Upper lobe of left lung (tissue), 6 donors: ENCODE results near the gene SLC19A3. TPM values are rescaled to one million over a fixed set of nuclear protein-coding genes. Genes with fewer than 3 reads are reported as not detected.

ENCODE experiments used
- ATAC-seq, 2 donors: fragments of 200-7000 bp; cut with Tn5 transposase; one replicate each; pipeline ENCODE4 v1.9.1; 2022; ENCODE audit warnings: mild to moderate bottlenecking in 2 of 2, moderate library complexity in 2 of 2; ENCODE audit not compliant: low FRiP score in 2 of 2
- DNase-seq, 2 donors: peaks; one replicate each; pipeline ENCODE4 v3.0.0-alpha.2; 2019 to 2020
- H3K27ac ChIP-seq, 4 donors: fragments of 200-600 bp; sonication (generic); one replicate each; pipeline ENCODE4 v1.5.1; 2016 to 2019
- H3K27me3 ChIP-seq, 4 donors: fragments of 200-600 bp; sonication (generic); one replicate each; pipeline ENCODE4 v1.5.1; 2017 to 2019
- H3K36me3 ChIP-seq, 4 donors: fragments of 200-600 bp; sonication (generic); one replicate each; pipeline ENCODE4 v1.5.1; 2016 to 2019
- H3K4me1 ChIP-seq, 4 donors: fragments of 200-600 bp; sonication (generic); one replicate each; pipeline ENCODE4 v1.5.1; 2018 to 2019
- H3K4me3 ChIP-seq, 4 donors: fragments of 200-600 bp; sonication (generic); one replicate each; pipeline ENCODE4 v1.5.1; 2017 to 2019; ENCODE audit warnings: mild to moderate bottlenecking in 2 of 4, moderate library complexity in 1 of 4
- H3K9me3 ChIP-seq, 4 donors: fragments of 200-600 bp; sonication (generic); one replicate each; pipeline ENCODE4 v1.5.1; 2018 to 2019
- EP300 ChIP-seq, 4 donors: sonication (generic); formaldehyde crosslinking; IDR thresholded peaks; one replicate each; pipeline ENCODE4 v1.5.1; 2017; ENCODE audit warnings: antibody characterized with exemption in 4 of 4, control low read depth in 2 of 4
- POLR2A ChIP-seq, 4 donors: fragments of 450-650 bp; IDR thresholded peaks; one replicate each; pipeline ENCODE4 v1.5.1; 2016 to 2017; ENCODE audit warnings: antibody characterized with exemption in 4 of 4, mild to moderate bottlenecking in 2 of 4
- POLR2AphosphoS5 ChIP-seq, 2 donors: sonication (generic); formaldehyde crosslinking; IDR thresholded peaks; one replicate each; pipeline ENCODE4 v1.5.1; 2017; ENCODE audit warnings: antibody characterized with exemption in 2 of 2
- WGBS, 2 donors: methylation state at CpG; one replicate each; pipeline ENCODE4 v1.1.5; 2017 to 2018; 5-methylcytosine and 5-hydroxymethylcytosine counted together
- total RNA-seq, 6 donors: library from RNA; depleted of rRNA in 4 of 6; stranded (reverse); fragments of >200 nt in 4 of 6; gene quantifications; one replicate each; pipeline versions ENCODE4 v1.1.0 to v1.2.1, GENCODE V29; 2016 to 2021
- TF ChIP-seq, protein P1 (sequence below), 6 experiments: fragments of 450-650 bp in 4 of 6; fragments of 200-600 bp in 2 of 6; sonication (generic) in 2 of 6; IDR thresholded peaks; one replicate each; pipeline ENCODE4 v1.5.1; 2016 to 2019; ENCODE audit warnings: antibody characterized with exemption in 6 of 6
- donor health status: DM: no; HTN: no; CAD: no; lungs with moderate emphysema.
- donor health status: DM: no; HTN: yes; CAD: no; lungs with severe emphysema.

Gene SLC19A3
- total RNA-seq, 6 donors from 2014 or later, result 12.6 to 53.4 (median 32.1) TPM

DNA sequence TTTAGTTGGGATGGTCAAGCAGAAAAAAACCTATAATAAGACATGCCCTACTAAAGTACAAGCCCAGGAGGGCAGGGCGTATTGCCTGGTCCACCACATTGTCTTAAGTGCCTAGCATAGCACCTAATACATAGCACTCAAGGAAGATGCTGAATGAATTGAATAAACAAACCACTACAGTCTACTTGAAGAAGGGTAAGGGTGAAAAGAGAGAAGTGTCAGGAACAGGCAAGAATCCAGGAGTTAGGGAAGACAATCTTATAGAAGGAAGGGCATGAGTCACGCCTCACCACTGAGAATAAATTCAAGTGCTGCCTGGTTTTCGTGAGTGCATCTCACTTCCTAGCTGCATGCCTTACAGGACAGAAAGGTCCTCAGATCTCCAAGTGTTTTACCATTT, 13.9 kb downstream of the SLC19A3 start:
- Histone ChIP-seq H3K4me3 (no peak overlapping the region), H3K27ac (peak overlapping the region; percentile 42 to 60 (median 47)), H3K27me3 (no peaks in the 10 kb centered on the region), H3K9me3 (no peaks in the 10 kb centered on the region), H3K36me3 (no peaks in the 10 kb centered on the region), H3K4me1 (peaks cover 0 to 7% (median 2%) of the 10 kb centered on the region in 4 donors)
- 42 to 60% methylated on average over 3 of the region's 3 CpGs for WGBS, 2 donors
- no peak for DNase-seq
- no peak for TF ChIP-seq POLR2A (IDR thresholded peaks at IDR 0.05)
- TF ChIP-seq POLR2AphosphoS5 (IDR thresholded peaks at IDR 0.05), result no peak
- TF ChIP-seq, protein P1, sequence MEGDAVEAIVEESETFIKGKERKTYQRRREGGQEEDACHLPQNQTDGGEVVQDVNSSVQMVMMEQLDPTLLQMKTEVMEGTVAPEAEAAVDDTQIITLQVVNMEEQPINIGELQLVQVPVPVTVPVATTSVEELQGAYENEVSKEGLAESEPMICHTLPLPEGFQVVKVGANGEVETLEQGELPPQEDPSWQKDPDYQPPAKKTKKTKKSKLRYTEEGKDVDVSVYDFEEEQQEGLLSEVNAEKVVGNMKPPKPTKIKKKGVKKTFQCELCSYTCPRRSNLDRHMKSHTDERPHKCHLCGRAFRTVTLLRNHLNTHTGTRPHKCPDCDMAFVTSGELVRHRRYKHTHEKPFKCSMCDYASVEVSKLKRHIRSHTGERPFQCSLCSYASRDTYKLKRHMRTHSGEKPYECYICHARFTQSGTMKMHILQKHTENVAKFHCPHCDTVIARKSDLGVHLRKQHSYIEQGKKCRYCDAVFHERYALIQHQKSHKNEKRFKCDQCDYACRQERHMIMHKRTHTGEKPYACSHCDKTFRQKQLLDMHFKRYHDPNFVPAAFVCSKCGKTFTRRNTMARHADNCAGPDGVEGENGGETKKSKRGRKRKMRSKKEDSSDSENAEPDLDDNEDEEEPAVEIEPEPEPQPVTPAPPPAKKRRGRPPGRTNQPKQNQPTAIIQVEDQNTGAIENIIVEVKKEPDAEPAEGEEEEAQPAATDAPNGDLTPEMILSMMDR (IDR thresholded peaks at IDR 0.05), result no peak
- no peak for TF ChIP-seq EP300 (IDR thresholded peaks at IDR 0.05)
- ATAC-seq, result peak; percentile 39 to 44

DNA sequence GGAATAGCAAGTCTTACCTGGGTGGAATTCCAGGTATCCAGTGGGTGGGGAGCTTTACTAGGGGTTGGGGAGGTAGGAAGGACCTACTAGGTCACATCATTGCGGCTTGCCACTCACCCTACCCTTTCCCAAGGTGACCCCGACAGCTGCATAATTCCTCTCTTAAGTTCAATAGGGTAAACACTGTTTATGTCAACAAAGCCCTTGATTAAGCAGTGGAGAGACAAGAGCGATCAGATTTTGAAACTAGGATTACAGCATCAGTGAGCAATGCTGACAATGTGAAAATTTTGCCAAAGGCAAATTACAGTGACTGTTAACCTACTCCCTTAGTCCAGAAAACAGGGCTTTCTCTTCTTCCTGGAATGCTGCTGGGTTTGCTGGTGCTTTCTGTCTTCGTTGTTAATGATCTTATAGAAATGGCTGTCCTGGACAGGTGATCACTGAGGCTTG, 14.5 kb downstream of the SLC19A3 start:
- 51 to 61% methylated on average over 3 to 4 of the region's 4 CpGs for WGBS, 2 donors
- TF ChIP-seq, protein P1 (IDR thresholded peaks at IDR 0.05), result no peak
- peak in 2 of 4 donors; percentile 5 to 54 for TF ChIP-seq EP300 (IDR thresholded peaks at IDR 0.05)

GRCh38 chr2:227701556-227701955, 16.3 kb downstream of the SLC19A3 start:
- no peak for ATAC-seq

More for the DNA sequence above, 14.5 kb downstream of the SLC19A3 start:
- Histone ChIP-seq H3K27me3 (no peaks in the 10 kb centered on the region), H3K27ac (peak overlapping the region; percentile 42 to 60 (median 47)), H3K4me3 (no peak overlapping the region), H3K4me1 (peaks cover 0 to 7% (median 2%) of the 10 kb centered on the region in 4 donors), H3K9me3 (no peaks in the 10 kb centered on the region), H3K36me3 (no peaks in the 10 kb centered on the region)
- DNase-seq (no peak), ATAC-seq (peak; percentile 79 to 82)

GRCh38 chr2:227696990-227697679, 20.7 kb downstream of the SLC19A3 start:
- Histone ChIP-seq H3K9me3 (no peaks in the 10 kb centered on the region), H3K36me3 (no peaks in the 10 kb centered on the region), H3K4me1 (no peaks in the 10 kb centered on the region), H3K4me3 (no peak overlapping the region), H3K27ac (no peak overlapping the region), H3K27me3 (no peaks in the 10 kb centered on the region)
- WGBS, 2 donors, result 43 to 54% methylated on average over 2 of the region's 2 CpGs
- no peak for DNase-seq
- TF ChIP-seq, protein P1 (IDR thresholded peaks at IDR 0.05), result no peak
- TF ChIP-seq EP300 (IDR thresholded peaks at IDR 0.05), result no peak
- no peak for ATAC-seq

More at GRCh38 chr2:227701556-227701955, 16.3 kb downstream of the SLC19A3 start:
- no peaks in the 10 kb centered on the region for H3K27me3 ChIP-seq
- H3K9me3 ChIP-seq, result no peaks in the 10 kb centered on the region
- H3K4me3 ChIP-seq, result no peak overlapping the region
- TF ChIP-seq POLR2AphosphoS5 (IDR thresholded peaks at IDR 0.05) (no peak), EP300 (IDR thresholded peaks at IDR 0.05) (no peak), POLR2A (IDR thresholded peaks at IDR 0.05) (no peak)
- TF ChIP-seq, protein P1 (IDR thresholded peaks at IDR 0.05), result no peak
- WGBS, 2 donors, result 65 to 80% methylated on average over 3 of the region's 3 CpGs
- no peak for DNase-seq
- H3K27ac ChIP-seq, result no peak overlapping the region
- no peaks in the 10 kb centered on the region for H3K36me3 ChIP-seq
- peaks cover 0 to 7% (median 2%) of the 10 kb centered on the region in 4 donors for H3K4me1 ChIP-seq

DNA sequence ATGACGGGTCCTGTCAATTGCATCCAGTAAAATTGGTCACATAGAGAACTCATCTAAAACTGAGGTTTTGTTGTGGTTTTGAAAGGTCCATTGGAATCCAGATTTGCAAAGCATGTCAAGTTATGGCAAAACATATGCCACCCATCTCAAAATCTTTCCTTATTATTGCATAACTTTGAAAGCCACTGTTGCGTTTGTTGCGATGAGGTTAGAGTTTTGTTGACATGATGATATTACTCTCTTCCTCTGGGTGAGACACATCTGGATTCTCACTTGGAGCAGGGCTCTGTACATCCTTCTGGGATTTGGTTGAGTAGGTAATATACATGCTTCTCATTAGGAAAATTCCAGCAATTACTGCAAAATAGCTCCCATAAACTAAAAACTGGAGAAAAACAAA, 30.6 kb downstream of the SLC19A3 start:
- Histone ChIP-seq H3K27ac (no peak overlapping the region), H3K4me1 (no peaks in the 10 kb centered on the region), H3K4me3 (no peak overlapping the region), H3K9me3 (no peaks in the 10 kb centered on the region), H3K36me3 (peaks cover 0 to 3% (median 0%) of the 10 kb centered on the region in 4 donors), H3K27me3 (no peaks in the 10 kb centered on the region)
- no peak for ATAC-seq
- WGBS, 2 donors, result 85 to 90% methylated on average over 3 of the region's 3 CpGs
- no peak for TF ChIP-seq POLR2A (IDR thresholded peaks at IDR 0.05)
- TF ChIP-seq EP300 (IDR thresholded peaks at IDR 0.05), result no peak
- TF ChIP-seq, protein P1 (IDR thresholded peaks at IDR 0.05), result no peak
- no peak for TF ChIP-seq POLR2AphosphoS5 (IDR thresholded peaks at IDR 0.05)
- no peak for DNase-seq
